Hematopoietic multipotent progenitor cell treated with erythropoietin and hydrocortisone succinate and interleukin-3 and kit ligand, for 15 days (in vitro differentiated cells): ENCODE data around the gene FMO1.
A peak's percentile ranks its signal among the peaks of the same experiment; 100 is the strongest.
"Not testable (repeated sequence)": the region's sequence is repeated elsewhere in the genome, so short reads cannot be mapped to it uniquely, and the experiment has no call there.

Experiments
- DNase-seq: peaks from one replicate; pipeline ENCODE4 v3.0.0-alpha.2; 2015; ENCODE audit warnings: low spot score

Gene FMO1

GRCh38 chr1:171236231-171236630 lies 12.1 kb upstream of the FMO1 start:
- not testable (repeated sequence) for DNase-seq

DNA sequence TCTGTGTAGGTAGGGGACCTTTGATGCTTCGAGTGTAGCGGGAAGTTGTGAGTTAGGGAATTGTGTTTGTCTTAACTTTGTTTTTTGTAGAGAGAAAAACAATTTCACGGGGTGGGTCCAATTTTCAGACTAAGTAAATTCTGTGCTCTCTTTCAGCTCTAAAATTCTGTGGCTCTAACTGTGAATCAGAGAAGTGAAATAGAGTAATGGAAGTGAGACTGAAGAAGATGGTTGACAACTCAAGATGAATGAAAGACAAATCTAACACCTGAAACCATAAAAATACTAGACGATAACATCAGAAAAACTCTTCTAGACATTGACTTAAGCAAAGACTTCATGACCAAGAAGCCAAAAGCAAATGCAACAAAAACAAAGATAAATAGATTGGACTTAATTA lies 4.4 kb upstream of the FMO1 start:
- no peak for DNase-seq

DNA sequence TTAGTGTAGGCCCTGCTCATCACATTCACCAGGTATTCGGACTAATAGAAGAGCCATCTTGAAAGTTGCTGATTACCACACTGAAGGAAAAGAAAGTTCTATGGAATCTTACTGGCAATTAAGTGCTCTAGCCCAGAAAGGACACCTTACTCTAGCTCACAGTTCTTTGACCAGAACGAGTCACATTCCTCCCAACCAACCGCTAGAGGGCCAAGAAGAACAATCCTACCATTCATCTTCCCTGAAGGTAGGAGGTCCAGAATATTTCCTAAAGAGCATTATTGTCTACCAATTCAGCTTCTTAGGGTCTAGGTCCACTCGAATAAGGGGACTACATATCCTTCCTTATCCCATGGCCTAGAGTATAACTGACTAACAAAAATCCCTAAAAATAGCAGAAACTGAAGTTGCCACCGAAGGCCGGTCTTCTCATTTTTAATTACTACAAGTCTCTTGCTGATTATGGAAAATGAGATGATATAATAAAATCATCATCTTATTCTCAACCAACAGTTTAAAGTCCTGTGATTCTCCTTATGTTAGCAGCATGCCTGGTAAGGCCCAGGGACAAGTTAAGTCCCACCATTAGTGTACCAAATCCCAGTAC lies 2.7 kb upstream of the FMO1 start:
- DNase-seq = peak; percentile 13

GRCh38 chr1:171247501-171247900 lies 793 bp upstream of the FMO1 start:
- DNase-seq = no peak

GRCh38 chr1:171248841-171249240 lies 547 bp downstream of the FMO1 start:
- DNase-seq = no peak

DNA sequence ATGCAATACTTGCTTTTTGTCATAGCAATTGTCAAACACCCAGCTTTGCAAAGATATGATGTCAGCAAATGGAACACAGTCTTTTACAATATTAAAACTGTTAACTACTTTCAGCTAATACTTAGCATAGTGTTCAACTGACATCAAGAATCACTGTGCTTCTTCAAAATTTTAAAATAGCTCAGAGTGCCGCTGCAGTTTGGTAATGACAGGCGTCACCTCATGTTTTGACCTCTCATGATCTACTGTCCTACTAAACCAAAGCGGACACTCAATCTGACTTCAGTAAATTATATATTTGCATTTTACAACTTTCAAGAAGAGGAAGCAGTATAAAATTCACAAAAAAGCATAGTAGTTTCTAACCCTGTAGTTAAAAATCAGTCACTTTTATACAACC lies 2.0 kb downstream of the FMO1 start:
- no peak for DNase-seq

DNA sequence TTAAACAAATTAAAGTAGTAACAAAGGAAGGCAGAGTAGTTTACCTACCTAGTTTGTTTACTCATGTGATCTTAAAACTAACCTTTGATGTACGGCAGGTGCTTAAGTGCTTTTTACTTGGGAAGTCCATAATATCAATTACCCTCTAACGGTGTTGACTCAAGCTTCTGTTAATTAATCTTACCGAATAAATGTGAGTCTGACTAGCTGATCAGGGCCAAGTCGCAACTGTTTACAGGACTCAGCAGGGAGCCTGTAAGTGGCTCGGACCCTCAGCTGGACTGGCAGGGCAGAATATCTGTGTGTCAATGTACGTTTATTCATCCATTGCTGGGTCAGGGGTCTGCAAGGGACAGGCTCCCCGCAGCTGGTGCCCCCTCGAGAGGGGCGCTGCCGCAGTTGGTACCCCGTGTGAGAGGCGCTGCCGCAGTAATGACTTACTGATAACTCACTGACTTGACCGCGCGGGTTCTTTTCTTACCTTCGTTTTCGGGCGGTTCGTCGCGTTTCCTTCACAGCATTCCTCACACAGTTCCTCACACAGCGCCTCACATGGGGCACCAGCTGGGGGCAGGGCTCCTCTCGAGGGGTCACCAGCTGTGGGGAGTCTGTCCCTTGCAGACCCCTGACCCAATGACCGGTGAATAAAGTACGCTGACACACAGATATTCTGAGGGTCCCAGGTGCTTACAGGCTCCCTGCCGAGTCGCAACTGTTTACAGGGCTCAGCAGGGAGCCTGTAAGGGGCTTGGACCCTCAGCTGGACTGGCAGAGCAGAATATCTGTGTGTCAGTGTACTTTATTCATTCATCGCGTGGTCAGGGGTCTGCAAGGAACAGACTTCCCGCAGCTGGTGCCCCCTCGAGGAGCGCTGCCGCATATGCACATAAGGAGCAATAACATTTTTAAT lies 3.0 kb downstream of the FMO1 start:
- no peak for DNase-seq

DNA sequence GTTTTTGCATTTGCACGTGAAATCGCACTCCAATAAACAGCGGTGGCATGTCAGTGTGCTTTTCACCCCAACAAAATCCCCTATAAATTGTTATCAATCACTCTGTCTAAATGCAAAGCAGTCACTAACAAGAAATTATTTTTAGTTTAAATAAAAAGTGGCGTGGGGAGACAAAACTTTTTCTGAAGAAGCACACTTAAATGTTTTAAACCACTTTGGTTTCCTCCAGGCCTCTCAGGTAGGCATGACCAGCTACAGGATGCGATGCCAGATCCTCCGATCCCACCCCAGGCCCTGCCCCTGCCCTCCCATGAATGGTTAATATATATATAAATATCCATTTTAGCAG lies 3.6 kb downstream of the FMO1 start:
- DNase-seq = no peak

- no peak for DNase-seq
Measured at GRCh38 chr1:171252482-171252881, 4.2 kb downstream of the FMO1 start.

GRCh38 chr1:171254859-171255258 lies 6.6 kb downstream of the FMO1 start:
- DNase-seq = no peak

GRCh38 chr1:171256940-171257606 lies 8.8 kb downstream of the FMO1 start:
- no peak for DNase-seq

- DNase-seq = no peak
Measured at GRCh38 chr1:171257607-171258076, 9.3 kb downstream of the FMO1 start.

- no peak for DNase-seq
Measured at GRCh38 chr1:171258429-171258828, 10.1 kb downstream of the FMO1 start.

- DNase-seq = no peak
Measured at GRCh38 chr1:171258943-171259342, 10.6 kb downstream of the FMO1 start.

DNA sequence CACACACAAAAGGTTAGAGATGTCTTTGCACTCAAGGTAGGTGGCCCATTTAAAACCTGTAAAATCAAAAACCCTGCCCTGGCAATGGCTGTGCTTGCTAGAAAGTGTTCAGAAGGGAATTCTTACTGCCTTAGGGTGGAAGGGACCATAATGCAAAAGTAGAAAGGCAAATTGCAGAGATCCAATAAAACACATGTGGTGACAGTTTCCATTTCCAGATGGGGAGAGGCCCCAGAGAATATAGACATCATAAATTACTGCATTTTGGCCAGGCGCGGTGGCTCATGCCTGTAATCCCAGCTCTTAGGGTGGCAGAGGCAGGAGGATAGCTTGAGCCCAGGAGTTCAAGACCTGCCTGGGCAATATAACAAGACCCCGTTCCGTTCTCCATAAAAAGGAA lies 13.0 kb downstream of the FMO1 start:
- DNase-seq = no peak

DNA sequence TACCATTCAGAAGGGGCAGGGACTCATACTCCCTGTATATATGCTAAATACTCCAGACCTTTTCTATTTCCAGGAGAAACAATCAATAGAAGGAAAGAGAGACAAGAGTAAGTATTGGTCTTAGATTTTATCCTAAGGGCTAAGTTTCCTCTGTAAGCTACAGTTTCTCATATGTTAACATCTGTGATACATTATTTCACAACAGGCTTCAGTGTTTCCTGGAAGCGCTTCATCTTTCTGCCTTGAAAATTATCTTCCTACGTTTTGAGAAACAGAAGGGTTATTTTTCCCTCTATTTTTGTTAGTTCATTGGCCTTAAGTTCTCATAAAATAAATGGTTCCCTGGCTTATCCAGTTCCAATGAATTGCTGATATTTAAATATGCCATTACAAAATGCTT lies 15.6 kb downstream of the FMO1 start:
- no peak for DNase-seq

DNA sequence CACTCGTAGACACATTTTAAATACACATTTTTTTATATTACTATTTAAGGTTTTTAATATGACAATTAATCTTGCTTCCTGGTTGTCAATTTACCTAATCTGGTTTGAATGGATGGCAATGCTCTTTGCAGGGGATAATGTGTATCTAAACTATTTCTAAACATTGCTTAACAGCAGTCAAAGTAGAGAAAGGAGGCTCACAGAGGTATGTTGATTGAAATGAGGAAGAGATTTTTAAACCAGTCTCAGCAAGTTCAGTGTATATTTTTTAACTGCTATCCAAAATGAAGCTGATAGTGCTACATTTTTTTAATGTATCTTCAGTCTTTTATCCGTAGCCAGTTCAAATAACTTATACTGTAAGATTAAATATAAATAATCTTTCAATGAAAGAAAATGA lies 17.4 kb downstream of the FMO1 start:
- DNase-seq = no peak

DNA sequence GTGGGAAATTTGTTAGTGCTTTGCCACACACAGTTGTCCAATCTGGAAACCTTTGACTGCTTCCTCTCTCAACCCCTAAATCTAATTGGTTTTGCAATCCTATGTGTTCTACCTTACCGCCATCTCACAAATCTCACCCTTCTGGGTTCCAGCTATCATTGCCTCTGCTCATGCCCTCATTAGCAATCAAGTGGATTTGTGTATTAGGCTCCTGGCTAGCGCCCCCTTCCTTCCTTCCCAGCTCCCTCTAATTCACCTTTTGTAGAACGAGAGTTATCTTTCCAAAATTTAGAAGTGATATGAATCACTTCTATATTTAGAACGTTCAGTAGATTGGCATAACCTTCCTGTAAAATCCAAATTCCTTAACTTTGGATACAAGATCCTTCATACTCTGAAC lies 18.6 kb downstream of the FMO1 start:
- DNase-seq = no peak

GRCh38 chr1:171267391-171267790 lies 19.1 kb downstream of the FMO1 start:
- no peak for DNase-seq

- no peak for DNase-seq
Measured at GRCh38 chr1:171270806-171271205, 22.5 kb downstream of the FMO1 start.

DNA sequence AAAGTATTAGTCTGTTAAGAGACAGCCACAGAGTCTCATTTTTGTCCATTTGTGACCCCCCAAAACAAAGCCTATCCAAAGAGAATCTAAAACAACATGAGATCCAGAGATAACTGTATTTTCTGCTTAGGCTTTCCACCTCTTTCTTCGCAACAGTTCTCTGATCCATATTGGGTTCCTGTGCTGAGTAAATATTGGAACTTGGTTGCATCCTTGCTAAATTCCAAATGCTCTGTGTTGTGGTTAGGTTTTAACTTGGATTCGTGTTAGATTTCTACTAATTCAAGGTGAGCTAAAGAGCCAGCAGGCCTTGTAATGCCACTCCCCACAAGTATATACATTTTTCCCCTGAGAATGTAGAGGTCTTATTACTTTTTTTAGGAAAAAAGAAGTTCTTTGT lies 29.2 kb downstream of the FMO1 start:
- DNase-seq = no peak

DNA sequence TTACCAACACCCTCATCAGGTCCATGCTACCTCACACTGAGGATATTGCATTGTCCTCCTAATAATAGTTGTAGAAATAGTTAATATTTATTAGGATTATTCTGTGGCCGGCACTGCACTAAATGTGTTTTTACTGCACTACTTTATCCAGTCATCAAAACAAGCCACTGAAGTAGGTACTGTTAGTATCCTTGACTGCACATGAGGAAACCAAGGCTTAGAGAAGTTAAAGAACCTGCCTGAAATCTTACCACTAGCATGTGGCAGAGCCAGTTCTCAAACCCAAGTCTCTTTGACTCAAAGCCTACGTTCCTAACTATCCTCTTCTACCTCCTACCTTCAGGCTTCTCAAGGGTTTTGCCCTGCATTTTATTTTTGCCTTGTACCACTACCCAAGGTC lies 30.9 kb downstream of the FMO1 start:
- no peak for DNase-seq

- DNase-seq = no peak
Measured at GRCh38 chr1:171279678-171280077, 31.4 kb downstream of the FMO1 start.
